Suprapubic skin (tissue), 4 donors: ENCODE results near the gene PNPLA2. TPM values are rescaled to one million over a fixed set of nuclear protein-coding genes. Genes with fewer than 3 reads are reported as not detected.

Experiments used
- DNase-seq, 2 donors: peaks; one replicate each; pipeline ENCODE4 v3.0.0-alpha.2; 2019; ENCODE audit warnings: low spot score in 2 of 2
- H3K27ac ChIP-seq: fragments of 200-600 bp; sonication (generic); one replicate; pipeline ENCODE4 v1.5.1; 2019
- H3K27me3 ChIP-seq: fragments of 200-600 bp; sonication (generic); one replicate; pipeline ENCODE4 v1.5.1; 2019
- H3K36me3 ChIP-seq: fragments of 200-600 bp; sonication (generic); one replicate; pipeline ENCODE4 v1.5.1; 2019
- H3K4me1 ChIP-seq: fragments of 200-600 bp; sonication (generic); one replicate; pipeline ENCODE4 v1.5.1; 2019
- H3K4me3 ChIP-seq: fragments of 200-600 bp; sonication (generic); one replicate; pipeline ENCODE4 v1.5.1; 2019; ENCODE audit warnings: mild to moderate bottlenecking
- H3K9me3 ChIP-seq: fragments of 200-600 bp; sonication (generic); one replicate; pipeline ENCODE4 v1.5.1; 2019
- EP300 ChIP-seq: sonication (generic); formaldehyde crosslinking; IDR thresholded peaks from one replicate; pipeline ENCODE4 v1.6.1; 2017; ENCODE audit warnings: antibody characterized with exemption
- POLR2A ChIP-seq, 2 donors: fragments of 450-650 bp; IDR thresholded peaks; one replicate each; pipeline ENCODE4 v1.6.1; 2017; ENCODE audit warnings: antibody characterized with exemption in 2 of 2, mild to moderate bottlenecking in 2 of 2, moderate library complexity in 2 of 2
- POLR2AphosphoS5 ChIP-seq, 3 donors: sonication (generic); formaldehyde crosslinking; IDR thresholded peaks; one replicate each; pipeline ENCODE4 v1.6.1; 2017; ENCODE audit warnings: antibody characterized with exemption in 3 of 3
- WGBS: methylation state at CpG from one replicate; pipeline ENCODE4 v1.1.5; 2018; 5-methylcytosine and 5-hydroxymethylcytosine counted together
- total RNA-seq, 4 donors: library from RNA; depleted of rRNA; stranded (reverse); fragments of >200 nt; gene quantifications; one replicate each; pipeline ENCODE4 v1.1.0, GENCODE V29; 2016
- TF ChIP-seq, protein P1 (sequence below), 2 donors: fragments of 200-600 bp in 1 of 2; fragments of 450-650 bp in 1 of 2; sonication (generic) in 1 of 2; IDR thresholded peaks; one replicate each; pipeline ENCODE4 v1.5.1; 2016 to 2019; ENCODE audit warnings: antibody characterized with exemption in 2 of 2, mild to moderate bottlenecking in 1 of 2, moderate library complexity in 1 of 2

The PNPLA2 gene
- total RNA-seq, 4 donors from 2014 or later: 74.9 to 117 (median 85.9) TPM

DNA sequence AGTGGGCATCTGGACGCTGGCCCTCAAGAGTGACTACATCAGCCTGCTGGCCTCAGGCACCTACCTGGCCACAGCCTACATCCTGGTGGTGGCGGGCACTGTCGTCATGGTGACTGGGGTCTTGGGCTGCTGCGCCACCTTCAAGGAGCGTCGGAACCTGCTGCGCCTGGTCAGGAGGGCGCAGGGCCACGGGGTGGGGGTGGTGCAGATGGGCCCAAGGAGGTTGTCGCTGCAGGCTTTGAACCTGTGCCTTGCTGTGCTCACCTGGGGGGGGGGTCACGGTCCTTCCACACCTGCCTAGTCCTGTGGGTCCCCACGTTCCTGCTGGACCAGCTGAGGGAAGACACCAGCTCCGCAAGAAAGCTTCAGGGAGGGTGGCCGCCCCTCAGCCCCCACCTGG is 17.6 kb downstream of the PNPLA2 start:
- Histone ChIP-seq H3K9me3 (no peaks in the 10 kb centered on the region), H3K4me1 (peaks cover 68% of the 10 kb centered on the region), H3K27ac (no peak overlapping the region), H3K36me3 (peaks cover 44% of the 10 kb centered on the region), H3K4me3 (no peak overlapping the region), H3K27me3 (no peaks in the 10 kb centered on the region)
- no peak for DNase-seq
- WGBS: no CpG with 5 or more reads among the region's 14 CpGs
- TF ChIP-seq POLR2AphosphoS5 (IDR thresholded peaks at IDR 0.05): no peak
- no peak for TF ChIP-seq POLR2A (IDR thresholded peaks at IDR 0.05)
- TF ChIP-seq, protein P1, sequence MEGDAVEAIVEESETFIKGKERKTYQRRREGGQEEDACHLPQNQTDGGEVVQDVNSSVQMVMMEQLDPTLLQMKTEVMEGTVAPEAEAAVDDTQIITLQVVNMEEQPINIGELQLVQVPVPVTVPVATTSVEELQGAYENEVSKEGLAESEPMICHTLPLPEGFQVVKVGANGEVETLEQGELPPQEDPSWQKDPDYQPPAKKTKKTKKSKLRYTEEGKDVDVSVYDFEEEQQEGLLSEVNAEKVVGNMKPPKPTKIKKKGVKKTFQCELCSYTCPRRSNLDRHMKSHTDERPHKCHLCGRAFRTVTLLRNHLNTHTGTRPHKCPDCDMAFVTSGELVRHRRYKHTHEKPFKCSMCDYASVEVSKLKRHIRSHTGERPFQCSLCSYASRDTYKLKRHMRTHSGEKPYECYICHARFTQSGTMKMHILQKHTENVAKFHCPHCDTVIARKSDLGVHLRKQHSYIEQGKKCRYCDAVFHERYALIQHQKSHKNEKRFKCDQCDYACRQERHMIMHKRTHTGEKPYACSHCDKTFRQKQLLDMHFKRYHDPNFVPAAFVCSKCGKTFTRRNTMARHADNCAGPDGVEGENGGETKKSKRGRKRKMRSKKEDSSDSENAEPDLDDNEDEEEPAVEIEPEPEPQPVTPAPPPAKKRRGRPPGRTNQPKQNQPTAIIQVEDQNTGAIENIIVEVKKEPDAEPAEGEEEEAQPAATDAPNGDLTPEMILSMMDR (IDR thresholded peaks at IDR 0.05): no peak
- no peak for TF ChIP-seq EP300

DNA sequence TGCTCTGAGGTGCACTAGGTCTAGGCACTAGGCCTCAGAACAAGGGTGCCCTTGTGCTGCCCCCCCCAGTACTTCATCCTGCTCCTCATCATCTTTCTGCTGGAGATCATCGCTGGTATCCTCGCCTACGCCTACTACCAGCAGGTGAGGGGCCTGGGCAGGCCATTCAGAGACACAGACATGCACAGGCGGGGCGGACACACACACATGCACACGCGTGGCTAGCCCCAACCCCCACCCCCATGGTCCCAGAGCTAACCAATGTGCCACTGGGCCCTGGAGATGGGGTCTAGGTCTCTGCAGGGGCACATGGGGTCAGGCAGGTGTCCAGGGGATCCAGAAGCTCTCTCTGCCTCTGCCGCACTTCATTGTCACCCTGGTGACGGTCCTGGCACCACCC is 18.0 kb downstream of the PNPLA2 start:
- TF ChIP-seq, protein P1 (IDR thresholded peaks at IDR 0.05): no peak
- TF ChIP-seq EP300: no peak
- no peak for TF ChIP-seq POLR2AphosphoS5 (IDR thresholded peaks at IDR 0.05)
- peaks cover 68% of the 10 kb centered on the region for H3K4me1 ChIP-seq
- WGBS: 91% methylated on average over 8 of the region's 9 CpGs
- H3K27ac ChIP-seq: no peak overlapping the region
- DNase-seq: no peak
- no peaks in the 10 kb centered on the region for H3K9me3 ChIP-seq
- H3K4me3 ChIP-seq: no peak overlapping the region
- H3K36me3 ChIP-seq: peaks cover 44% of the 10 kb centered on the region
- no peaks in the 10 kb centered on the region for H3K27me3 ChIP-seq

DNA sequence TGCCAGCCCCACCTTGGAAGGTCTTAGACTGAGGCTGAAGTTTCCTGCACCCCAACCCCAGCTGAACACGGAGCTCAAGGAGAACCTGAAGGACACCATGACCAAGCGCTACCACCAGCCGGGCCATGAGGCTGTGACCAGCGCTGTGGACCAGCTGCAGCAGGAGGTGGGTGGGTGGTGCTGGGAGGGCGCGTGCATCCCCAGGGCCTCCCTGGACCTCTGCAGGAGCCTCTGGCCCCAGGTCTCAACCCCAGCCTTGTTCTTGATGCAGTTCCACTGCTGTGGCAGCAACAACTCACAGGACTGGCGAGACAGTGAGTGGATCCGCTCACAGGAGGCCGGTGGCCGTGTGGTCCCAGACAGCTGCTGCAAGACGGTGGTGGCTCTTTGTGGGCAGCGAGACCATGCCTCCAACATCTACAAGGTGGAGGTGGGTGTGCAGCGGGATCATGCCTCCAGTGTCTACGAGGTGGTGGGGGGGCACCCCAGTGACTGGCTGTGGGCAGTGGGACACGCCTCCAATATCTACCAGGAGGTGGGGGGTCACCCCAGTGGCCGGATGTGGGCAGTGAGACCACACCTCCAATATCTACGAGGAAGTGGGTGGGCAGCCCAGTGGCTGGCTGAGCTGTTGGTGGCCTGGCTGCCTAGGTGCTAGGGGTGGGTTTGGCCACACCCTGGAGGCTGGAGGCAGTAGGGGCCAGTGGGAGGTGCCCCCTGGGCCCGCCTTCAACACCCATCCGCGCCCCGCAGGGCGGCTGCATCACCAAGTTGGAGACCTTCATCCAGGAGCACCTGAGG is 18.7 kb downstream of the PNPLA2 start:
- Histone ChIP-seq H3K9me3 (no peaks in the 10 kb centered on the region), H3K4me1 (peaks cover 63% of the 10 kb centered on the region), H3K27ac (no peak overlapping the region), H3K27me3 (no peaks in the 10 kb centered on the region), H3K4me3 (no peak overlapping the region), H3K36me3 (peaks cover 44% of the 10 kb centered on the region)
- DNase-seq: no peak
- TF ChIP-seq, protein P1 (IDR thresholded peaks at IDR 0.05): no peak
- TF ChIP-seq POLR2AphosphoS5 (IDR thresholded peaks at IDR 0.05): no peak
- TF ChIP-seq POLR2A (IDR thresholded peaks at IDR 0.05): no peak
- 85% methylated on average over 10 of the region's 22 CpGs for WGBS

GRCh38 chr11:837990-838307 is 19.2 kb downstream of the PNPLA2 start:
- TF ChIP-seq, protein P1 (IDR thresholded peaks at IDR 0.05): no peak
- no peak for TF ChIP-seq EP300
- no peak for TF ChIP-seq POLR2AphosphoS5 (IDR thresholded peaks at IDR 0.05)
- TF ChIP-seq POLR2A (IDR thresholded peaks at IDR 0.05): no peak
- Histone ChIP-seq H3K36me3 (peaks cover 44% of the 10 kb centered on the region), H3K9me3 (no peaks in the 10 kb centered on the region), H3K4me3 (no peak overlapping the region), H3K4me1 (peaks cover 61% of the 10 kb centered on the region), H3K27ac (no peak overlapping the region), H3K27me3 (no peaks in the 10 kb centered on the region)
- no CpG with 5 or more reads among the region's 8 CpGs for WGBS
- DNase-seq: no peak

DNA sequence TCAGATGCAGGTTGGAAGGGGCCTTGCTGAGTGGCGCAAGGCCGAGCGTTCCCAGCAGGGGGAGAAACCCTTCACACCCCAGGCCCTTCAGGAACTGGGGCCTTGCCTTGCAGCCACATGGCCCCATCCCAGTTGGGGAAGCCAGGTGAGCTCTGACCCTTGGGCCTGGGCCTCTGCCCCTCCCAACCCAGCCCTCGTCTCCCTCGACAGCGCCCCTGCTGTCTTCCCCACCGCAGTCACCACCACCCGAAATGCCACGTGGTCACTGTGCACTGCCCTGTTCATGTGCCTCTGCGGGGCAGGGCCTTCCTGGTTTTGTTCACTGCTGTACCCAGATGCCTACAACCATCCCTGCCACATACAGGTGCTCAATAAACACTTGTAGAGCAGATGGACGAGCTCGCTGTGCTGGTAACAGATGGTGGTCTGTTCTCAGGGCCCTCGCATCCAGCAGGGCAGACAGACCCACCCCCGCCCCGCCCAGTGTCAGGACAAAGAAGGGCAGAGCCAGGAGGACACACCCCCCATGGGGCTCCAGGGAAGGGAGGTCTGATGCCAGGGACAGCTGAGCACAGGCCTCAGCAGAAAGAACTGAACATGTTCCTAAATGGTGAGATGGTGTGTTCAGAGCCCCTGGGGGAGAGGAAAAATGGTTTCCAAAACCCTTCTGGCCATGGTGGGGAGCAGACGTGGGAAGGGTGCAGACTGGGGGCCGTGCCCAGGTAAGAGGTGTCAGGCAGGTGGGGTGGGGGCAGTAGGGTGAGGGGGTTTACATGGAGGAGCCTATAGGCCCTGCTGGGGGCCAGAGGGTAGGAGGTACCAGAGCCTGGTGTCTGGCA is 19.9 kb downstream of the PNPLA2 start:
- Histone ChIP-seq H3K4me3 (no peak overlapping the region), H3K4me1 (peaks cover 61% of the 10 kb centered on the region), H3K27ac (no peak overlapping the region), H3K27me3 (no peaks in the 10 kb centered on the region), H3K36me3 (peaks cover 44% of the 10 kb centered on the region), H3K9me3 (no peaks in the 10 kb centered on the region)
- DNase-seq: no peak
- WGBS: 34% methylated on average over 11 of the region's 17 CpGs
- TF ChIP-seq, protein P1 (IDR thresholded peaks at IDR 0.05): peak in 1 of 2 donors; percentile 14
- TF ChIP-seq POLR2A (IDR thresholded peaks at IDR 0.05): no peak
